ENCODE data around the gene REG1B. TPM values are rescaled to one million over a fixed set of nuclear protein-coding genes. Genes with fewer than 3 reads are reported as not detected.
"Not testable (repeated sequence)": the region's sequence is repeated elsewhere in the genome, so short reads cannot be mapped to it uniquely, and the experiment has no call there.

The REG1B gene
- total RNA-seq, 4 donors from 2014 or later: 1.4 TPM; not detected in 3

DNA sequence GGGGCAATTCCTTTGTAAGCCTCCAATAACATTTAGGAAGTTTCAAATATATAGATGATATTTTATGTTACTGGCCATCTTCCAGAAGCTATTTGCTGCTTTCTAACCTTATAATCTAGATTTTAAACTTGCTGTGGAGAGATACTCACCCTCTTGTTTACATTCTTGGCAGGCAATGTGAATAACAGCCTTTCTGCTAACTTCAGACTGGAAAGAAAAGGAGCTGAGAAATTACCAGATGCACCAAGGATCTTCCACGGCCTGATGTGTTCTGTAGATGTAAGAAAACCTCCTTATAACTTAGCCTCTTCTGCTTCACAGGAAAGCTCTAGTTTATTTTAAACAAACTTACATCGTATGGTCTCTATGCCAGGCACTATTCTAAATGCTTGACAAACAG is 16.7 kb downstream of the REG1B start:
- Histone ChIP-seq H3K27me3 (no peaks in the 10 kb centered on the region), H3K27ac (no peak overlapping the region), H3K36me3 (no peaks in the 10 kb centered on the region), H3K4me1 (no peaks in the 10 kb centered on the region), H3K9me3 (no peaks in the 10 kb centered on the region), H3K4me3 (no peak overlapping the region)
- ATAC-seq (no peak), DNase-seq (no peak)
- in situ Hi-C loops (cut with MboI; ENCODE audit: low sequenced_read_pairs in 4 of 4) (no loop called here), intact Hi-C loops (cut with DNase I; ENCODE audit: low total_unique reads) (no loop called here)
- TF ChIP-seq POLR2A (IDR thresholded peaks at IDR 0.05): no peak
- TF ChIP-seq, protein P1, sequence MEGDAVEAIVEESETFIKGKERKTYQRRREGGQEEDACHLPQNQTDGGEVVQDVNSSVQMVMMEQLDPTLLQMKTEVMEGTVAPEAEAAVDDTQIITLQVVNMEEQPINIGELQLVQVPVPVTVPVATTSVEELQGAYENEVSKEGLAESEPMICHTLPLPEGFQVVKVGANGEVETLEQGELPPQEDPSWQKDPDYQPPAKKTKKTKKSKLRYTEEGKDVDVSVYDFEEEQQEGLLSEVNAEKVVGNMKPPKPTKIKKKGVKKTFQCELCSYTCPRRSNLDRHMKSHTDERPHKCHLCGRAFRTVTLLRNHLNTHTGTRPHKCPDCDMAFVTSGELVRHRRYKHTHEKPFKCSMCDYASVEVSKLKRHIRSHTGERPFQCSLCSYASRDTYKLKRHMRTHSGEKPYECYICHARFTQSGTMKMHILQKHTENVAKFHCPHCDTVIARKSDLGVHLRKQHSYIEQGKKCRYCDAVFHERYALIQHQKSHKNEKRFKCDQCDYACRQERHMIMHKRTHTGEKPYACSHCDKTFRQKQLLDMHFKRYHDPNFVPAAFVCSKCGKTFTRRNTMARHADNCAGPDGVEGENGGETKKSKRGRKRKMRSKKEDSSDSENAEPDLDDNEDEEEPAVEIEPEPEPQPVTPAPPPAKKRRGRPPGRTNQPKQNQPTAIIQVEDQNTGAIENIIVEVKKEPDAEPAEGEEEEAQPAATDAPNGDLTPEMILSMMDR (IDR thresholded peaks at IDR 0.05 in 4 of 5, conservative IDR thresholded peaks at IDR 0.05 in 1 of 5): no peak

DNA sequence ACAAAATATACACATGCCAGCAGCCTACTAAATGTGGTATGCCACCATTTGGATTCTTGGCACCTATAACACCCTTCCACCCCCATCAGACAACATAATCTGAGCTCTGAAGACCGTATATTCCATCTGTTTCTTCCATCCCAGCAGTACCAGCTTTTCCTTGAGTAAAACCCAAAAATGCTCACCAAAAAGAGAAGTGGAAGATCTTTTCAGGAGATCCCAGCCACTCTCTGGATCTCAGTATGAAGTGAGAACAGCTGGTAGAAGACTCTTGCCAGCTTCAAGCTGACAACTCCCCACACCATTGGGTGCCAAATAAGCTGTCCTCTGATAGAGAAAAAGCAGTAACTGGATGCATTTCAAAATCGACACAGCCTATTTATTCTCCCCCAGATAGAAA is 22.6 kb downstream of the REG1B start:
- Histone ChIP-seq H3K4me1 (no peaks in the 10 kb centered on the region), H3K27ac (no peak overlapping the region), H3K4me3 (no peak overlapping the region), H3K36me3 (no peaks in the 10 kb centered on the region), H3K9me3 (no peaks in the 10 kb centered on the region), H3K27me3 (no peaks in the 10 kb centered on the region)
- in situ Hi-C loops (cut with MboI; ENCODE audit: low sequenced_read_pairs in 4 of 4): no loop called here
- TF ChIP-seq, protein P1 (IDR thresholded peaks at IDR 0.05 in 4 of 5, conservative IDR thresholded peaks at IDR 0.05 in 1 of 5): no peak
- no peak for TF ChIP-seq POLR2A (IDR thresholded peaks at IDR 0.05)
- intact Hi-C loops (cut with DNase I; ENCODE audit: low total_unique reads): no loop called here
- DNase-seq (no peak), ATAC-seq (no peak)

DNA sequence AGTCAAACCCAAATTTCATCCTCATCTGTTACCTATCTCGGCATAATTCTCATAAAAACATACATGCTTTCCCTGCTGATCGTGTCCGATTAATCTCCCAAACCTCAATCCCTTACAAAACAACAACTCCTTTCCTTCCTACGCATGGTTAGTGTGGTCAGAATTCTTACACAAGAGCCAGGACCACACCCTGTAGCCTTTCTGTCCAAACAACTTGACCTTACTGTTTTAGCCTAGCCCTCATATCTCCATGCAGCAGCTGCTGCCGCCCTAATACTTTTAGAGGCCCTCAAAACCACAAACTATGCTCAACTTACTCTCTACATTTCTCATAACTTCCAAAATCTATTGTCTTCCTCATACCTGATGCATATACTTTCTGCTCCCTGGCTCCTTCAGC is 33.0 kb downstream of the REG1B start:
- intact Hi-C loops (cut with DNase I; ENCODE audit: low total_unique reads); H3K36me3 ChIP-seq; H3K27ac ChIP-seq; H3K9me3 ChIP-seq; H3K4me1 ChIP-seq; in situ Hi-C loops (cut with MboI; ENCODE audit: low sequenced_read_pairs in 4 of 4); DNase-seq; H3K27me3 ChIP-seq; ATAC-seq; H3K4me3 ChIP-seq: not testable (repeated sequence)

DNA sequence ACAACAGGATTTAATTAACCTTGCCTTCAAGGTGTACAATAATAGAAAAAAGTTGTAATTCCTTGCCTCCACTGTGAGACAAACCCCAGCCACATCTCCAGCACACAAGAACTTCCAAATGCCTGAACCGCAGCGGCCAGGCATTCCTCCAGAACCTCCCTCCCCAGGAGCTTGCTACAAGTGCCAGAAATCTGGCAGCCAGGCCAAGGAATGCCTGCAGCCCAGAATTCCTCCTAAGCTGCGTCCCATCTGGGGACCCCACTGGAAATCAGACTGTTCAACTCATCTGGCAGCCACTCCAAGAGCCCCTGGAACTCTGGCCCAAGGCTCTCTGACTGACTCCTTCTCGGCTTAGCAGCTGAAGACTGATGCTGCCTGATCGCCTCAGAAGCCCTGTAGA is 34.3 kb downstream of the REG1B start:
- H3K27ac ChIP-seq; H3K27me3 ChIP-seq; intact Hi-C loops (cut with DNase I; ENCODE audit: low total_unique reads); ATAC-seq; H3K4me3 ChIP-seq; H3K36me3 ChIP-seq; DNase-seq; in situ Hi-C loops (cut with MboI; ENCODE audit: low sequenced_read_pairs in 4 of 4); H3K4me1 ChIP-seq; H3K9me3 ChIP-seq: not testable (repeated sequence)

DNA sequence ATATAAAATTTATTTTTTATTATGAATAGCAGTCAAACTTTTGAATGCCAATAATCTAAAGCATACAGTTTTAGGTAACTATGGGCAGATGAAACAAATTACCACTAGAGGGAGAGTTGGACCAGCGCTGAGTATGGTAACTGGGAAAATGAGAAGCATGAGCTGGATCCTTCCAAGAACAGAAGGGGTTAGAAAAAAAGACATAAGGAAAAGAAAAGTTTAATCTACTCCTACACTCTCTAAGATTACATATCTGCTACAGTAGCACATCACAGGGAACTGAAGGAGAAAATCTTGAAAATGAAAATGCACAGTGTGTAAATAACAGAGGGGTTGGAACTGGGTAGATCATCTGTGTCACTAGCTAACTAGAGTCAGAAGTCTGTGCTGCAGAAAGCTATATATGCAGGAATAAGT is 46.8 kb downstream of the REG1B start:
- no peak overlapping the region for H3K27ac ChIP-seq
- no peak for TF ChIP-seq POLR2A (IDR thresholded peaks at IDR 0.05)
- TF ChIP-seq, protein P1 (IDR thresholded peaks at IDR 0.05 in 4 of 5, conservative IDR thresholded peaks at IDR 0.05 in 1 of 5): no peak
- intact Hi-C loops (cut with DNase I; ENCODE audit: low total_unique reads): no loop called here

DNA sequence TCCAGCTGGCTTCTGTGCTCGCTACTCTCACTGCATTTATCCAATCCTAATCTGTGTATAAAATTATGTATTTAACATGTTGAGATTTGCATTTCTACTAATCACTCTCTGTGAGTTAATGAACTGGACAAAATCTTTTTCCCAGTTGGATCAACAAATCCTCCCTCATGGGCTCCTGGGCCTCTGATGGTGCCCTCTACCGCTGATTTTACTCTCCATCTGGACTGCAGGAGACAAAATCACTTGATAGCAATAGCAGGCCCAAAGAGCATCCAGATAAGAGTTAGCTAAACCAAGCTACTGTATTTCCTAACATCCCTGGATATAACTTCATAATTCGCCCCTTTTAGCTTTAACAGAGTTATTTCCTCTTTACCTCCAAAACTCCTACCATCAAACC is 47.8 kb downstream of the REG1B start:
- TF ChIP-seq, protein P1 (IDR thresholded peaks at IDR 0.05 in 4 of 5, conservative IDR thresholded peaks at IDR 0.05 in 1 of 5): no peak
- no peak for TF ChIP-seq POLR2A (IDR thresholded peaks at IDR 0.05)
- Histone ChIP-seq H3K27ac (no peak overlapping the region), H3K36me3 (no peaks in the 10 kb centered on the region), H3K4me1 (no peaks in the 10 kb centered on the region), H3K27me3 (no peaks in the 10 kb centered on the region), H3K9me3 (no peaks in the 10 kb centered on the region), H3K4me3 (no peak overlapping the region)
- no peak for ATAC-seq
- in situ Hi-C loops (cut with MboI; ENCODE audit: low sequenced_read_pairs in 4 of 4): no loop called here
- DNase-seq: no peak
- intact Hi-C loops (cut with DNase I; ENCODE audit: low total_unique reads): no loop called here

More for the DNA sequence above, 46.8 kb downstream of the REG1B start:
- no peak for ATAC-seq
- Histone ChIP-seq H3K4me3 (no peak overlapping the region), H3K4me1 (no peaks in the 10 kb centered on the region), H3K36me3 (no peaks in the 10 kb centered on the region), H3K27me3 (no peaks in the 10 kb centered on the region), H3K9me3 (no peaks in the 10 kb centered on the region)
- in situ Hi-C loops (cut with MboI; ENCODE audit: low sequenced_read_pairs in 4 of 4): no loop called here
- DNase-seq: no peak
